HEK293T (cell line): Measurements from ENCODE around the gene ARHGDIG.

Experiments used
- CTCF ChIA-PET: fragments of 350-600 bp; formaldehyde crosslinking; extraction: SDS; loops from one replicate; lab custom pipeline; 2021; ENCODE audit warnings: antibody characterized with exemption, inconsistent platforms; lab: Yijun Ruan, JAX
- POLR2A ChIA-PET: fragments of 350-600 bp; formaldehyde crosslinking; extraction: SDS; loops from one replicate; lab custom pipeline; 2020; ENCODE audit warnings: antibody characterized with exemption, inconsistent platforms; lab: Yijun Ruan, JAX
- DNase-seq: peaks from one replicate; pipeline ENCODE4 v3.0.0; 2012; ENCODE audit warnings: mixed read lengths; ENCODE audit errors: extremely low spot score
- ARNT ChIP-seq: fragments of 450-650 bp; IDR thresholded peaks from 2 replicates; pipeline ENCODE4 v1.6.1; 2017; ENCODE audit warnings: mild to moderate bottlenecking
- BHLHE40 ChIP-seq: fragments of 450-650 bp; IDR thresholded peaks from 2 replicates; pipeline ENCODE4 v1.6.1; 2016; ENCODE audit warnings: mild to moderate bottlenecking, moderate library complexity, borderline replicate concordance
- CTBP1 ChIP-seq: fragments of 450-650 bp; IDR thresholded peaks from 2 replicates; pipeline ENCODE4 v1.6.1; 2016; ENCODE audit warnings: borderline replicate concordance
- ELF4 ChIP-seq: fragments of 450-650 bp; IDR thresholded peaks from 2 replicates; pipeline ENCODE4 v1.6.1; 2017; ENCODE audit warnings: antibody characterized with exemption
- FOXA1 ChIP-seq: fragments of 450-650 bp; IDR thresholded peaks from 2 replicates; pipeline ENCODE4 v1.6.1; 2016; ENCODE audit warnings: mild to moderate bottlenecking
- FOXK2 ChIP-seq: fragments of 450-650 bp; IDR thresholded peaks from 2 replicates; pipeline ENCODE4 v1.6.1; 2016; ENCODE audit warnings: mild to moderate bottlenecking
- FOXM1 ChIP-seq: fragments of 450-650 bp; IDR thresholded peaks from 2 replicates; pipeline ENCODE4 v1.6.1; 2017; ENCODE audit warnings: mild to moderate bottlenecking, borderline replicate concordance
- HDGF ChIP-seq: fragments of 450-650 bp; IDR thresholded peaks from 2 replicates; pipeline ENCODE4 v1.6.1; 2017; ENCODE audit warnings: antibody characterized with exemption, borderline replicate concordance
- L3MBTL2 ChIP-seq: fragments of 450-650 bp; conservative IDR thresholded peaks from 2 replicates; pipeline ENCODE4 v1.6.1; 2016; ENCODE audit warnings: mild to moderate bottlenecking
- LEF1 ChIP-seq: fragments of 450-650 bp; IDR thresholded peaks from 2 replicates; pipeline ENCODE4 v1.6.1; 2017; ENCODE audit warnings: mild to moderate bottlenecking, borderline replicate concordance
- NFRKB ChIP-seq: fragments of 450-650 bp; IDR thresholded peaks from 2 replicates; pipeline ENCODE4 v1.6.1; 2016; ENCODE audit warnings: mild to moderate bottlenecking, moderate library complexity
- PKNOX1 ChIP-seq: fragments of 450-650 bp; IDR thresholded peaks from 2 replicates; pipeline ENCODE4 v1.6.1; 2016
- SP1 ChIP-seq: fragments of 450-650 bp; IDR thresholded peaks from 2 replicates; pipeline ENCODE4 v1.6.1; 2017
- SUZ12 ChIP-seq: fragments of 450-650 bp; IDR thresholded peaks from 2 replicates; pipeline ENCODE4 v1.6.1; 2016; ENCODE audit warnings: mild to moderate bottlenecking
- TARDBP ChIP-seq: fragments of 450-650 bp; IDR thresholded peaks from 2 replicates; pipeline ENCODE4 v1.6.1; 2016
- ZNF384 ChIP-seq: fragments of 450-650 bp; IDR thresholded peaks from 2 replicates; pipeline ENCODE4 v1.6.1; 2016

The ARHGDIG gene

DNA sequence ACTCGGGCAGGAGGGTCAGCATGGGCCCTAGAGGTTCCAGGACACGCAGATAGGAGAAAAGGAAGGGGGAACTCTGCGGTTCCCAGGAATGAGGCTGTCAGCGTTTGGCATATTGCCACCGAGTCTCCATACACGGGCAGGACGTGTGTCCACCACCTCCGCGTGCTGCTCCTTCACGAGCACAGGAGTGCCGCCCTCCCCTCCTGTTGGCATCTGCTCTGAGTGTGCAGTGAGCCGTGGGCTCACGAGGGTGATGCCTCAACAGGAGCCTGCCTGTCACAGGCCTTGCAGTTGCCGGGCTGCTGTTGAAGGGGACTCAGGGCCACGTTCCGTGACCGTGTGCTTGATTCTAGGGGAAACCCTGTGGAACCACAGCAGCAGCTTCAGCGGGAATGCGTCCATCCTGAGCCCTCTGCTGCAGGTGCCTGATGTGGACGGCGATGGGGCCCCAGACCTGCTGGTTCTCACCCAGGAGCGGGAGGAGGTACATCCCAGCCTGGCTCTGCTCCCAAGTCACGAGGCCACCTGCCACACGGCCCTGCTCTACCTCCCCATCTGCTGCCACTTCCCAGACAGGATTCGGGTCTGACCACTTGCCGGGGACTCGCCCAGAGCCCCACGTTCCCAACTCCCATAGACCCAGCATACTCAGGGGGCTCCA, 19.2 kb upstream of the ARHGDIG start:
- CTCF ChIA-PET = no interaction called here

GRCh38 chr16:262121-262745, 18.2 kb upstream of the ARHGDIG start:
- TF ChIP-seq SP1 = no peak
- TF ChIP-seq L3MBTL2 = no peak
- no peak for TF ChIP-seq BHLHE40
- TF ChIP-seq FOXK2 = no peak
- TF ChIP-seq PKNOX1 = no peak
- TF ChIP-seq LEF1 = no peak
- TF ChIP-seq FOXM1 = no peak
- no peak for TF ChIP-seq ELF4
- TF ChIP-seq NFRKB = no peak
- TF ChIP-seq SUZ12 = no peak
- TF ChIP-seq TARDBP = no peak
- TF ChIP-seq ARNT = no peak
- TF ChIP-seq HDGF = no peak
- TF ChIP-seq CTBP1 = no peak
- TF ChIP-seq FOXA1 = no peak
- TF ChIP-seq ZNF384 = no peak
- POLR2A ChIA-PET = no interaction called here
- DNase-seq = no peak
- CTCF ChIA-PET = no interaction called here

More for the DNA sequence above, 19.2 kb upstream of the ARHGDIG start:
- POLR2A ChIA-PET = no interaction called here
- TF ChIP-seq ZNF384 (no peak), L3MBTL2 (no peak), SP1 (no peak), PKNOX1 (no peak), FOXA1 (no peak), CTBP1 (no peak)
- no peak for DNase-seq

- ChIA-PET POLR2A (interaction anchor here (0.8 kb wide), 1 partner anchor 16 kb away, joined by 3 read pairs; no protein-coding TSS in a partner anchor), CTCF (no interaction called here)
- TF ChIP-seq SP1 (no peak), ARNT (no peak), FOXK2 (no peak), LEF1 (no peak), BHLHE40 (no peak), SUZ12 (no peak), FOXA1 (no peak), TARDBP (no peak)
- DNase-seq = no peak
Observed at GRCh38 chr16:263182-263774, 17.1 kb upstream of the ARHGDIG start.

DNA sequence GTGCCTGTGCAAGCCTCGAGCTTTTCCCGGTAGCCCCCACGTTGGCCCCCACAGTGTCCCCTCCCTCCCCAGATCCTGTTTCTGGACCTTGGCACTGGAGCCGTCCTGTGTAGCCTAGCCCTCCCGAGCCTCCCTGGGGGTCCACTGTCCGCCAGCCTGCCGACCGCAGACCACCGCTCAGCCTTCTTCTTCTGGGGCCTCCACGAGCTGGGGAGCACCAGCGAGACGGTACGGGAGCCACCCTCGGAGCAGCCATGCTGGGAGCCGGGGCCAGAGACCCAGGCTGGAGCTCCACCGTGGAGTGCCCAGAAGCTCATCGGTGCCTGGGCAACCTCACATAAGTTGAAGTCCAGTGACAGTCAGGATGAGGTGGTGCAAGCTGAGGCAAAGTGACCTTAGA, 16.4 kb upstream of the ARHGDIG start:
- DNase-seq = no peak
- ChIA-PET CTCF (no interaction called here), POLR2A (interaction anchor here (0.8 kb wide), 1 partner anchor 15 kb away, joined by 3 read pairs; no protein-coding TSS in a partner anchor)
- TF ChIP-seq FOXK2 (no peak), TARDBP (no peak), HDGF (no peak), SP1 (no peak), LEF1 (no peak), ZNF384 (no peak), CTBP1 (no peak), L3MBTL2 (no peak), FOXA1 (no peak), FOXM1 (no peak), ELF4 (no peak)

DNA sequence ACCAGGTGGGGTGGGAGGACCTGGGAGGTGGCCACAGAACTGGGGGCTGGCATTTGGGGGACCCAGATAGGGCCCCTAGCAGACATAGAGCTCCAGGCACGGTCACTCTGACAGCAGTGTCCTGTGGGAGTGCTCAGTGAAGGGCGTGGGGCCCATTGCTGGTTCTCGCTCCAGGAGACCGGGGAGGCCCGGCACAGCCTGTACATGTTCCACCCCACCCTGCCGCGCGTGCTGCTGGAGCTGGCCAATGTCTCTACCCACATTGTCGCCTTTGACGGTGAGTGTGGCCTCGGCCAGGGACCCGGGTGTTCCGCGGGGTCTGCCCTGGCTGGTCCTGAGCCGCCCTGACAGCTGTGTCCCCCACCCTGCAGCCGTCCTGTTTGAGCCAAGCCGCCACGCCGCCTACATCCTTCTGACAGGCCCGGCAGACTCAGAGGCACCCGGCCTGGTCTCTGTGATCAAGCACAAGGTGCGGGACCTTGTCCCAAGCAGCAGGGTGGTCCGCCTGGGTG, 15.9 kb upstream of the ARHGDIG start:
- CTCF ChIA-PET = no interaction called here
- POLR2A ChIA-PET = no interaction called here
- TF ChIP-seq ZNF384 (no peak), FOXK2 (no peak), BHLHE40 (no peak), FOXM1 (no peak), NFRKB (no peak), CTBP1 (no peak), ELF4 (no peak)

DNA sequence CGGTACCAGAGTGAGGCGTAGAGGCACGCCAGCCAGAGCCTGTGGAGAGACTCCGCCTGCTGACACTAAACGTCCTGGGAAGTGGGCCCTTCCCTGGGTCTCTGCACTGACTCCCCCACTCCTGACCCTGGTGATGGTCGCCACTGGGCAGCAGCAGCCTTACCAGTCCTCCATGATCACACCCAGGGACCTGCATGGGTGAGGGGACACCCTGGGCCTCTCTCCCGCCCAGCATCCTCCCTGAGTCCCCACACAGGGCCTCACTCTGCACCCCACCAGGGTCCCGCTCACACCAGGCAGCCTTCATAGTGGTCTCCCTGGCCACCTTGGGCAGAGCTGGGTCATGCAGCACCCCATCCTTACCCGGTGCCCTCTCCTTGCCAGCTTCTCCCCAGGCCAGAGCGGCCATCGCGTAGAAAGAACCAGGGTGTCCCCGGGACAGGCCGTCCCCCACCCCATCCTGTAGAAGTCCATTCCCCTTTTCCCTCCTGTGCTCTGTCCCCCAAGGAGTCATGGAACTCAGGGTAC, 15.3 kb upstream of the ARHGDIG start:
- ChIA-PET CTCF (no interaction called here), POLR2A (no interaction called here)
- TF ChIP-seq CTBP1 = no peak
- no peak for TF ChIP-seq SUZ12
- TF ChIP-seq SP1 = no peak
- no peak for TF ChIP-seq PKNOX1
- no peak for TF ChIP-seq LEF1
- no peak for TF ChIP-seq ELF4
- no peak for TF ChIP-seq BHLHE40
- no peak for TF ChIP-seq FOXM1
- TF ChIP-seq ARNT = no peak
- TF ChIP-seq L3MBTL2 = no peak
- no peak for TF ChIP-seq FOXA1
- TF ChIP-seq ZNF384 = no peak
- no peak for TF ChIP-seq TARDBP
- no peak for TF ChIP-seq HDGF
- TF ChIP-seq FOXK2 = no peak
- TF ChIP-seq NFRKB = no peak
- no peak for DNase-seq

More for the DNA sequence above, 15.9 kb upstream of the ARHGDIG start:
- no peak for DNase-seq
